ENCODE data around the gene MYPN.
A peak's percentile ranks its signal among the peaks of the same experiment; 100 is the strongest.

MYPN gene

DNA sequence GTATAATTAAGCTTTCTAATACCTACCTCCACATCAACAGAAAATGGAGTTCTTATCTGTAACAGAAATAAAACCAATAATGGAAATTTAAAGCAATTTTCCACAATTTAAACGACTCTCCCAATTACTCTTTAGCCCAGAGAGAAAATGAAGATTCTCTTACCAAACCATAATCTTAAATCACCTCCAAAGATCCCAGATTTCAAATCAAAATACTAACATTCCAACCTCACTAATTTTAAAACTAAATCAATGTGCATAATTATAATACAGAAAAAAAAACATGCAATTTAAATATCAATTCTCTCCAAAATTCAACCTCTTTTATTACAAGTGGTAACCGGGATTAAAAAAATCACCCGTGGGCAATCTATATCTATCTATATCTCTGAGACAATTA lies 35.7 kb upstream of the MYPN start:
- Histone ChIP-seq H3K4me3 (ENCODE audit: low read depth, low read length, poor library complexity, severe bottlenecking) (peak overlapping the region; percentile 96), H3K27ac (ENCODE audit: low read depth, low read length, poor library complexity, severe bottlenecking) (peak overlapping the region; percentile 86), H3F3A (ENCODE audit: insufficient read depth, low read length) (no peaks in the 10 kb centered on the region), H3K79me2 (ENCODE audit: insufficient read depth, low read length) (peaks cover 53% of the 10 kb centered on the region), H3K27me3 (ENCODE audit: insufficient read depth, low read length) (no peaks in the 10 kb centered on the region), H4K20me1 (ENCODE audit: insufficient read depth, low read length) (no peaks in the 10 kb centered on the region), H3K36me3 (ENCODE audit: insufficient read depth, low read length) (peaks cover 28% of the 10 kb centered on the region; the same call in 1 of the 2 replicates), H3K9me3 (ENCODE audit: low read length) (no peaks in the 10 kb centered on the region), H2AFZ (ENCODE audit: low read length) (no peak overlapping the region), H3K9ac (ENCODE audit: low read length) (peak overlapping the region; percentile 96), H3K4me1 (ENCODE audit: insufficient read depth, low read length, severe bottlenecking) (peaks cover 35% of the 10 kb centered on the region), H3K9me2 (ENCODE audit: low read depth, low read length) (no peaks in the 10 kb centered on the region), H3K4me2 (ENCODE audit: low read length) (peak overlapping the region; percentile 73)
- TF ChIP-seq, protein P1, sequence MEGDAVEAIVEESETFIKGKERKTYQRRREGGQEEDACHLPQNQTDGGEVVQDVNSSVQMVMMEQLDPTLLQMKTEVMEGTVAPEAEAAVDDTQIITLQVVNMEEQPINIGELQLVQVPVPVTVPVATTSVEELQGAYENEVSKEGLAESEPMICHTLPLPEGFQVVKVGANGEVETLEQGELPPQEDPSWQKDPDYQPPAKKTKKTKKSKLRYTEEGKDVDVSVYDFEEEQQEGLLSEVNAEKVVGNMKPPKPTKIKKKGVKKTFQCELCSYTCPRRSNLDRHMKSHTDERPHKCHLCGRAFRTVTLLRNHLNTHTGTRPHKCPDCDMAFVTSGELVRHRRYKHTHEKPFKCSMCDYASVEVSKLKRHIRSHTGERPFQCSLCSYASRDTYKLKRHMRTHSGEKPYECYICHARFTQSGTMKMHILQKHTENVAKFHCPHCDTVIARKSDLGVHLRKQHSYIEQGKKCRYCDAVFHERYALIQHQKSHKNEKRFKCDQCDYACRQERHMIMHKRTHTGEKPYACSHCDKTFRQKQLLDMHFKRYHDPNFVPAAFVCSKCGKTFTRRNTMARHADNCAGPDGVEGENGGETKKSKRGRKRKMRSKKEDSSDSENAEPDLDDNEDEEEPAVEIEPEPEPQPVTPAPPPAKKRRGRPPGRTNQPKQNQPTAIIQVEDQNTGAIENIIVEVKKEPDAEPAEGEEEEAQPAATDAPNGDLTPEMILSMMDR (IDR thresholded peaks at IDR 0.05; ENCODE audit: low read length): no peak
- no peak for TF ChIP-seq EZH2 (IDR thresholded peaks at IDR 0.05; ENCODE audit: borderline replicate concordance, low read length)

DNA sequence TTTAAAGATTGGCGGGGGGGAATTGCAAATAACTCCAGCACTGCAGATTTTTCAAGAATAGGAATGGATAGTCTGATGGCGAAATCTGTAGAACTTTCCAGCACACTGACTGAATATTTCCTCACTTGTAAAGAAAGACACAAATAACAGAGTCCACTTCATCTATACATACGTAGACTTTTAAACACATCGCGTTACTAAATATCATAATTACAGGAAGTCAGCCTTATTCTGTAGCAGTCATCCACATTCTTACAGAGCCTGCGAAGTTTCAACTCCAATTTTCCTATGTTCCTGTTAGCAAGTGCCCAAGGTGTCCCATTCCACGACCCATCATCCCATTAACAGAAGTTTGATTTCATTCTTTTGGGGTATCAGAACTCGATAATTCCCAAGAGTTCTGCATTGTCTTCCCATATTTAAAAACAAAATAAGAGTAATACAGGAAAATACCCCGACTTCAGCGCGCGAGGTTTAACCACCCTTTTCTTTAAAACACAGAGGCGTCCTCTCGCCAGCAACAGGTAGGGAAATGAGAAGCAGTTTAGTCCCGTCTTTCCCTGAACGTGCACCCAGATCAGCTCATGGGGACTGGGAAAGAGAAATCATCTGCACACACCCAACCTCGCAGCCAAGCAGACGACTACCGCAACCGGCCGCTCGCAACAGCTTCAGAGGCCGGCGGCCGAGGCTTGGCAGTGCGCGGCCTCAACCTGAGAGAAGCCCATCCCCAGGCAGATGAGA lies 35.1 kb upstream of the MYPN start:
- peaks cover 23% of the 10 kb centered on the region; the same call in 1 of the 2 replicates for H3K36me3 ChIP-seq (ENCODE audit: insufficient read depth, low read length)
- H3K9me2 ChIP-seq (ENCODE audit: low read depth, low read length): no peaks in the 10 kb centered on the region
- peak overlapping the region; percentile 96 for H3K4me3 ChIP-seq (ENCODE audit: low read depth, low read length, poor library complexity, severe bottlenecking)
- no peaks in the 10 kb centered on the region for H3F3A ChIP-seq (ENCODE audit: insufficient read depth, low read length)
- peaks cover 35% of the 10 kb centered on the region for H3K4me1 ChIP-seq (ENCODE audit: insufficient read depth, low read length, severe bottlenecking)
- no peaks in the 10 kb centered on the region for H3K27me3 ChIP-seq (ENCODE audit: insufficient read depth, low read length)
- H2AFZ ChIP-seq (ENCODE audit: low read length): no peak overlapping the region
- H3K9ac ChIP-seq (ENCODE audit: low read length): peak overlapping the region; percentile 96
- no peaks in the 10 kb centered on the region for H4K20me1 ChIP-seq (ENCODE audit: insufficient read depth, low read length)
- no peak for TF ChIP-seq EZH2 (IDR thresholded peaks at IDR 0.05; ENCODE audit: borderline replicate concordance, low read length)
- TF ChIP-seq, protein P1 (IDR thresholded peaks at IDR 0.05; ENCODE audit: low read length): no peak
- H3K79me2 ChIP-seq (ENCODE audit: insufficient read depth, low read length): peaks cover 48% of the 10 kb centered on the region
- peak overlapping the region; percentile 73 for H3K4me2 ChIP-seq (ENCODE audit: low read length)
- H3K9me3 ChIP-seq (ENCODE audit: low read length): no peaks in the 10 kb centered on the region
- H3K27ac ChIP-seq (ENCODE audit: low read depth, low read length, poor library complexity, severe bottlenecking): peak overlapping the region; percentile 86

DNA sequence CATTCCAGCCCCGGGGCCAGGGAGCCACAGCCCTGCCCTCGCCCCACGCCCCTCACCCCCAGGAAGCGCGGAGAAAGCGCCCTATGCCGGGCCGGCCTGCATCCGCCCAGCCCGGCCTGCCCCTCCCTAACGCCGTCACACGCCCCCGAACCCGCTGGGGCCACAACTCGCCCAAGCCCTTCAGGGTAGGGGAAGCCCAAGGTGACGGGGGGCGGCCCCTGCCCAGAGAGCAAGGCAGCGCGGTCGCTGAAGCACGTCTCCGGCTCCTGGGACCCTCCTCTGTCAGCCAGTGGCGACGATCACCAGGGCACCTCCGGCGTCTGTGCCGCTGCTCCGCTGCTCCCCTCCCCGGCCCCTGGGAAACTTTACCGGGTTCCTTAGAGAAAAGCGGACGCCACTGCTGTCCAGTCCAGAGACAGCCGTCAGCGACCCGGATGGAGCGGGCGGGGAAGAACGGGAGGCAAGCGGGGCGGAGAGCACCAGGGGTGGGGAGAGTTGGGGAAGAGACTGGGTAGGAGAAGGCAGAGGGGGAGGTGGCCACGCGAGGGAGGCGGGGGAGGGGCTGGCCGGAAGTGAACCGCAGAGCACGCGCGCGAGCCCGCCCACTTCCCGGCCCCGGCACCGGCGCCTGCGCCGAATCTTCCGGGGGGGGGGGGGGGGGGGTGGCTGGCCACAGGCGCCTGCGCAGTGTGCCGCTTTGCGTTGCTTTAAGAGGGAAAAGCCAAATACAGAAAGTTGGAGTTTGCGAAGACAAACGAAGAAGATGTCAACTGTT lies 34.3 kb upstream of the MYPN start, which contains the start of gene HERC4:
Gene HERC4 (minus strand): TSS at position 509 of the 775 bp plus-strand sequence. CDS start 2,175 bp downstream, outside the sequence.
- no peaks in the 10 kb centered on the region for H4K20me1 ChIP-seq (ENCODE audit: insufficient read depth, low read length)
- peak within 1 kb of the TSS; percentile 73 for H3K4me2 ChIP-seq (ENCODE audit: low read length)
- TF ChIP-seq EZH2 (IDR thresholded peaks at IDR 0.05; ENCODE audit: borderline replicate concordance, low read length): no peak
- TF ChIP-seq, protein P1 (IDR thresholded peaks at IDR 0.05; ENCODE audit: low read length): no peak
- H3K4me3 ChIP-seq (ENCODE audit: low read depth, low read length, poor library complexity, severe bottlenecking): peak within 1 kb of the TSS; percentile 96
- peak within 1 kb of the TSS; percentile 86 for H3K27ac ChIP-seq (ENCODE audit: low read depth, low read length, poor library complexity, severe bottlenecking)
- peaks cover 15% of the 10 kb centered on the region; the same call in 1 of the 2 replicates for H3K36me3 ChIP-seq (ENCODE audit: insufficient read depth, low read length)
- peak within 1 kb of the TSS; percentile 89 for H2AFZ ChIP-seq (ENCODE audit: low read length)
- no peaks in the 10 kb centered on the region for H3K9me3 ChIP-seq (ENCODE audit: low read length)
- H3K79me2 ChIP-seq (ENCODE audit: insufficient read depth, low read length): peaks cover 45% of the 10 kb centered on the region
- no peaks in the 10 kb centered on the region for H3K9me2 ChIP-seq (ENCODE audit: low read depth, low read length)
- no peaks in the 10 kb centered on the region for H3F3A ChIP-seq (ENCODE audit: insufficient read depth, low read length)
- H3K27me3 ChIP-seq (ENCODE audit: insufficient read depth, low read length): no peaks in the 10 kb centered on the region
- H3K9ac ChIP-seq (ENCODE audit: low read length): peak within 1 kb of the TSS; percentile 96
- H3K4me1 ChIP-seq (ENCODE audit: insufficient read depth, low read length, severe bottlenecking): peaks cover 35% of the 10 kb centered on the region

All from OCI-LY1 (cell line).